ENCODE data around the gene CDC42BPA. TPM values are rescaled to one million over a fixed set of nuclear protein-coding genes. Genes with fewer than 3 reads are reported as not detected.

CDC42BPA gene
- total and polyA plus RNA-seq, 2 of the 8 experiments (the other 6 are each of a cell fraction or from before 2014, with no cell fraction given): 7.1 to 28.5 TPM

GRCh38 chr1:226973371-226973897 is 344.9 kb downstream of the CDC42BPA start:
- Histone ChIP-seq H3K18ac (ENCODE audit: extremely low read depth, low read length) (no peak overlapping the region), H3K14ac (ENCODE audit: insufficient read length) (no peak overlapping the region), H3K9me3 (ENCODE audit: insufficient read depth in 2 of 2, low read depth in 1 of 2, low read length in 1 of 2) (peaks cover 0 to 6% of the 10 kb centered on the region in 2 experiments; a peak in 1 of 4 replicates), H3K4me1 (replicated peaks in 1 of 4; ENCODE audit: control insufficient read depth in 3 of 4, insufficient read depth in 4 of 4, low read length in 3 of 4) (peaks cover 0 to 4% (median 0%) of the 10 kb centered on the region in 4 experiments; a peak in 1 of 7 replicates), H4K20me1 (replicated peaks in 1 of 2; ENCODE audit: control insufficient read depth in 1 of 2, insufficient read depth in 2 of 2, low read length in 2 of 2) (no peaks in the 10 kb centered on the region), H3K4me3 (ENCODE audit: extremely low read depth in 1 of 4, insufficient read depth in 2 of 4, low read depth in 3 of 4, low read length in 4 of 4) (no peak overlapping the region), H3K4ac (replicated peaks; ENCODE audit: insufficient read length, low read depth, low read length) (no peak overlapping the region), H2BK5ac (ENCODE audit: low read depth, low read length) (no peak overlapping the region), H3K36me3 (ENCODE audit: control insufficient read depth in 2 of 4, insufficient read depth in 4 of 4, low read length in 3 of 4) (peaks cover 0 to 5% (median 0%) of the 10 kb centered on the region in 4 experiments; a peak in 2 of 8 replicates), H4K5ac (ENCODE audit: insufficient read length, low read depth, low read length) (no peak overlapping the region), H2AK5ac (ENCODE audit: low read depth, low read length) (no peak overlapping the region), H2BK120ac (replicated peaks; ENCODE audit: low read depth, low read length) (no peak overlapping the region), H3K79me1 (ENCODE audit: low read depth, low read length) (no peaks in the 10 kb centered on the region), H3K27me3 (replicated peaks in 1 of 4; ENCODE audit: control insufficient read depth in 3 of 4, extremely low read depth in 1 of 4, insufficient read depth in 3 of 4, low read length in 3 of 4) (no peaks in the 10 kb centered on the region), H3K27ac (ENCODE audit: low read depth, low read length) (no peak overlapping the region), H3K56ac (replicated peaks; ENCODE audit: insufficient read length, low read depth, low read length) (no peak overlapping the region), H2BK20ac (ENCODE audit: low read length) (no peak overlapping the region), H4K91ac (replicated peaks; ENCODE audit: insufficient read length, low read length) (no peak overlapping the region), H3K23me2 (ENCODE audit: low read depth, low read length) (peaks cover 8% of the 10 kb centered on the region; the same call in 1 of the 2 replicates), H2AFZ (ENCODE audit: low read length) (no peak overlapping the region), H2BK15ac (ENCODE audit: low read length) (no peak overlapping the region), H3K4me2 (ENCODE audit: insufficient read depth in 1 of 2, low read depth in 2 of 2, low read length in 2 of 2) (no peak overlapping the region), H3K9ac (replicated peaks in 1 of 4; ENCODE audit: extremely low read depth in 1 of 4, low read depth in 3 of 4, low read length in 3 of 4) (no peak overlapping the region), H3K23ac (ENCODE audit: insufficient read length) (no peak overlapping the region), H3K79me2 (ENCODE audit: control insufficient read depth in 1 of 2, insufficient read depth in 2 of 2, low read length in 2 of 2) (no peaks in the 10 kb centered on the region), H4K8ac (ENCODE audit: extremely low read depth, insufficient read depth, low read length) (no peak overlapping the region), H2BK12ac (ENCODE audit: low read depth, low read length) (no peak overlapping the region)
- 78% methylated on average over 5 of the region's 5 CpGs; no CpG with 5 or more reads in 1 of the 2 experiments for WGBS, 2 experiments (ENCODE audit: extremely low coverage in 1 of 2, insufficient coverage in 1 of 2, insufficient read length in 1 of 2, insufficient replicate concordance in 2 of 2, low coverage in 1 of 2, low lambda C conversion rate in 2 of 2, missing lambda C conversion rate in 1 of 2)
- ChIA-PET CTCF (ENCODE audit: partially characterized antibody) (interaction anchor here (0.9 to 1.1 kb wide), 2 partner anchors 15 to 61 kb away, joined by 3 read pairs; no protein-coding TSS in a partner anchor), POLR2A (ENCODE audit: partially characterized antibody) (interaction anchor here (0.6 to 2.0 kb wide), 2 partner anchors 10 to 66 kb away, joined by 3 to 7 read pairs; no protein-coding TSS in a partner anchor)
- FAIRE-seq (no peak), DNase-seq (ENCODE audit: low read depth in 1 of 2, low spot score in 2 of 2) (no peak)
- TF ChIP-seq CEBPB (IDR thresholded peaks at IDR 0.05; ENCODE audit: low read depth, low read length) (no peak), PHF8 (conservative IDR thresholded peaks at IDR 0.05; ENCODE audit: low read depth, low read length) (no peak), RNF2 (IDR thresholded peaks at IDR 0.05; ENCODE audit: borderline replicate concordance, low read depth, low read length, missing control alignments, poor library complexity, severe bottlenecking) (no peak), KDM5A (IDR thresholded peaks at IDR 0.05; ENCODE audit: low read length) (no peak), CHD2 (IDR thresholded peaks at IDR 0.05; ENCODE audit: low read length) (no peak), SIN3A (conservative IDR thresholded peaks at IDR 0.05 in 1 of 2, IDR thresholded peaks at IDR 0.05 in 1 of 2; ENCODE audit: low read depth in 1 of 2, low read length in 2 of 2) (no peak), SIX5 (IDR thresholded peaks at IDR 0.05; ENCODE audit: low read depth, low read length) (no peak), NANOG (IDR thresholded peaks at IDR 0.05; ENCODE audit: insufficient read depth, low read depth, low read length, poor library complexity, severe bottlenecking) (no peak), CREB1 (IDR thresholded peaks at IDR 0.05) (no peak), POU5F1 (IDR thresholded peaks at IDR 0.05; ENCODE audit: low read depth, low read length) (no peak), EZH2 (IDR thresholded peaks at IDR 0.05; ENCODE audit: low read depth, low read length, severe bottlenecking) (no peak), USF2 (IDR thresholded peaks at IDR 0.05; ENCODE audit: low read length) (no peak)

All from H1 (cell line).